Osteoblast (primary cell): ENCODE measurements around the gene COL6A3. TPM values are rescaled to one million over a fixed set of nuclear protein-coding genes. Genes with fewer than 3 reads are reported as not detected.

Experiments
- DNase-seq: peaks from one replicate; pipeline ENCODE4 v3.0.0; 2011; ENCODE audit warnings: low spot score, mixed read lengths; ENCODE audit not compliant: insufficient read length; ENCODE audit errors: missing footprints
- H2AFZ ChIP-seq: 2 replicates; pipeline ENCODE4 v1.6.0; 2011; ENCODE audit warnings: mild to moderate bottlenecking, low read length
- H3K27ac ChIP-seq: 2 replicates; pipeline ENCODE4 v1.5.1; 2011; ENCODE audit warnings: mild to moderate bottlenecking, low read depth, low read length, moderate library complexity
- H3K27me3 ChIP-seq: 2 replicates; pipeline ENCODE4 v1.6.0; 2012; ENCODE audit warnings: mild to moderate bottlenecking, control low read depth, inconsistent platforms, low read length, moderate library complexity; ENCODE audit not compliant: insufficient read depth
- H3K36me3 ChIP-seq: 2 replicates; pipeline ENCODE4 v1.5.1; 2011; ENCODE audit warnings: mild to moderate bottlenecking, low read length, control low read depth, moderate library complexity; ENCODE audit not compliant: insufficient read depth
- H3K4me1 ChIP-seq: 2 replicates; pipeline ENCODE4 v1.5.1; 2011; ENCODE audit warnings: mild to moderate bottlenecking, low read length, control low read depth, moderate library complexity; ENCODE audit not compliant: insufficient read depth
- H3K4me2 ChIP-seq: 2 replicates; pipeline ENCODE4 v1.6.0; 2011; ENCODE audit warnings: mild to moderate bottlenecking, low read length; ENCODE audit not compliant: insufficient read depth
- H3K4me3 ChIP-seq: fragments of 200-600 bp; sonication (generic); 3 replicates; pipeline ENCODE4 v1.5.1; 2012; ENCODE audit warnings: mild to moderate bottlenecking, low read length, inconsistent platforms; ENCODE audit not compliant: insufficient read depth
- H3K79me2 ChIP-seq: 2 replicates; pipeline ENCODE4 v1.6.0; 2012; ENCODE audit warnings: mild to moderate bottlenecking, low read length, control low read depth, inconsistent platforms; ENCODE audit not compliant: insufficient read depth
- H3K9me3 ChIP-seq: 2 replicates; pipeline ENCODE4 v1.5.1; 2011; ENCODE audit warnings: low read depth, low read length, control low read depth
- H4K20me1 ChIP-seq: 2 replicates; pipeline ENCODE4 v1.6.0; 2012; ENCODE audit warnings: mild to moderate bottlenecking, low read length, control low read depth; ENCODE audit not compliant: insufficient read depth
- CTCF ChIP-seq: IDR thresholded peaks from 2 replicates; pipeline ENCODE4 v1.5.1; 2011; ENCODE audit warnings: mild to moderate bottlenecking, low read depth, low read length, moderate library complexity; ENCODE audit errors: extremely low read depth
- total RNA-seq: library from RNA; depleted of rRNA; stranded (reverse); fragments of >200 nt; gene quantifications from 2 replicates; pipeline ENCODE4 v1.2.3, GENCODE V29; 2012

The COL6A3 gene
- total RNA-seq, 1 donor: 4,017 TPM

GRCh38 chr2:237392186-237392585 lies 21.8 kb downstream of the COL6A3 start:
- Histone ChIP-seq H3K4me3 (no peak overlapping the region), H3K79me2 (peaks cover 100% of the 10 kb centered on the region), H3K27ac (peak overlapping the region; percentile 92), H3K4me1 (peaks cover 36% of the 10 kb centered on the region), H3K27me3 (no peaks in the 10 kb centered on the region), H3K9me3 (no peaks in the 10 kb centered on the region), H2AFZ (no peak overlapping the region), H4K20me1 (peaks cover 37% of the 10 kb centered on the region), H3K4me2 (no peak overlapping the region), H3K36me3 (peaks cover 96% of the 10 kb centered on the region)
- no peak for DNase-seq
- no peak for TF ChIP-seq CTCF

GRCh38 chr2:237391140-237391539 lies 22.8 kb downstream of the COL6A3 start:
- no peak overlapping the region for H3K4me3 ChIP-seq
- H3K27me3 ChIP-seq: no peaks in the 10 kb centered on the region
- no peak overlapping the region for H2AFZ ChIP-seq
- peaks cover 100% of the 10 kb centered on the region for H3K79me2 ChIP-seq
- peaks cover 99% of the 10 kb centered on the region for H3K36me3 ChIP-seq
- DNase-seq: peak; percentile 76
- peaks cover 37% of the 10 kb centered on the region for H4K20me1 ChIP-seq
- H3K4me2 ChIP-seq: peak overlapping the region; percentile 17
- H3K9me3 ChIP-seq: no peaks in the 10 kb centered on the region
- TF ChIP-seq CTCF: no peak
- peaks cover 36% of the 10 kb centered on the region for H3K4me1 ChIP-seq
- H3K27ac ChIP-seq: peak overlapping the region; percentile 92

- Histone ChIP-seq H2AFZ (no peak overlapping the region), H3K79me2 (peaks cover 100% of the 10 kb centered on the region), H3K27ac (peak overlapping the region; percentile 92), H3K36me3 (peaks cover 99% of the 10 kb centered on the region), H3K27me3 (no peaks in the 10 kb centered on the region), H3K4me1 (peaks cover 36% of the 10 kb centered on the region), H4K20me1 (peaks cover 32% of the 10 kb centered on the region), H3K4me2 (no peak overlapping the region), H3K4me3 (no peak overlapping the region), H3K9me3 (no peaks in the 10 kb centered on the region)
- no peak for DNase-seq
- TF ChIP-seq CTCF: no peak
Observed at GRCh38 chr2:237390235-237390634, 23.7 kb downstream of the COL6A3 start.

- Histone ChIP-seq H3K36me3 (peaks cover 99% of the 10 kb centered on the region), H3K79me2 (peaks cover 100% of the 10 kb centered on the region)
- peak; percentile 30 for DNase-seq
Observed at GRCh38 chr2:237389831-237390230, 24.1 kb downstream of the COL6A3 start.

More at GRCh38 chr2:237389831-237390230, 24.1 kb downstream of the COL6A3 start:
- H3K27ac ChIP-seq: peak overlapping the region; percentile 92
- peaks cover 30% of the 10 kb centered on the region for H4K20me1 ChIP-seq
- H3K4me3 ChIP-seq: no peak overlapping the region
- H3K4me1 ChIP-seq: peaks cover 40% of the 10 kb centered on the region
- no peaks in the 10 kb centered on the region for H3K27me3 ChIP-seq
- H3K4me2 ChIP-seq: no peak overlapping the region
- H2AFZ ChIP-seq: no peak overlapping the region
- H3K9me3 ChIP-seq: no peaks in the 10 kb centered on the region
- TF ChIP-seq CTCF: no peak
